GM12873 (cell line): Measurements from ENCODE around the gene MED12L.

Experiments used
- TF ChIP-seq, protein P1 (sequence below): IDR thresholded peaks from 2 replicates; pipeline ENCODE4 v1.5.1; 2012; ENCODE audit warnings: low read depth, mild to moderate bottlenecking, moderate library complexity, low read length, control low read depth; ENCODE audit not compliant: insufficient read depth; ENCODE audit errors: missing control alignments

The MED12L gene

DNA sequence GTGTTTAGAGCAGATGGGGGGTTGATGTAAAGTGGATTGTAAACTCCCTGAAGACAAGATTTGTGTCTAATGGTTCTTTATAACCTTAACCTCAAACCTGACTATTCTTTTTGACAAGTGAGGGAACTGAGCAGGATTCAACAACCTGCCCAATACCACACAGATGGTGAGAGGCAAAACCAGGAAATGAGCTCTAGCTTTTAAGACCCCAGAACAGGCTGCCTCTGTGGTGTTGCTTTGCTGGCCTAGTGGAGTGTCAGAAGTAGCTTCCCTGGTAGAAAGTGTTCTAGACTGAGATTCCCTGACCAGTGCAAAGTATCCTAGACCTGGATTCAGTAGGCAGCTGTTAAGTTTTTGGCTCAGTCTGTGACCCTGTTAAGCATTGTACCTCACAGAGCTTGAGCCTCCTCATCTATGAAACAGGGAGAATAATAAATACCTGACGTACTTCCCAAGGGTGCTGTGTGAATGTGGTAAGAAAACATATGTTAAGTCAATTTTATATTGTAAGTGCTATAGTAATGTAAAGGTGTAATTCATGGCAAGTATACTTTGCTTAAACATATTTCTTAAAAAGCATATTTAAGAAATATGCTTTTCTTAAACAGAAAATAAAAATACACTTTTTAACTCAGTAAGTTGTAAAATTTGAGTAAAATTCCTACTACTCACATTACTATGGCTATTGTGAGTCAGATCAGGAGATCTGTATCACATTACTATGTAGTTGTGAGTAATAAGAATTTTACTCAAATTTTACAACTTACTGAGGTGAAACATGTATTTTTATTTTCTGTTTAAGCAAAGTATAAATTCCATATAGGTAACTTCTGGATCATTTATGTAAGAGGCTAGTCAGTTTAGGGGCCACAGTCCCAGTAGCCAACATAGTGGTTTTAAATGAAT lies 222.4 kb downstream of the MED12L start:
- TF ChIP-seq, protein P1, sequence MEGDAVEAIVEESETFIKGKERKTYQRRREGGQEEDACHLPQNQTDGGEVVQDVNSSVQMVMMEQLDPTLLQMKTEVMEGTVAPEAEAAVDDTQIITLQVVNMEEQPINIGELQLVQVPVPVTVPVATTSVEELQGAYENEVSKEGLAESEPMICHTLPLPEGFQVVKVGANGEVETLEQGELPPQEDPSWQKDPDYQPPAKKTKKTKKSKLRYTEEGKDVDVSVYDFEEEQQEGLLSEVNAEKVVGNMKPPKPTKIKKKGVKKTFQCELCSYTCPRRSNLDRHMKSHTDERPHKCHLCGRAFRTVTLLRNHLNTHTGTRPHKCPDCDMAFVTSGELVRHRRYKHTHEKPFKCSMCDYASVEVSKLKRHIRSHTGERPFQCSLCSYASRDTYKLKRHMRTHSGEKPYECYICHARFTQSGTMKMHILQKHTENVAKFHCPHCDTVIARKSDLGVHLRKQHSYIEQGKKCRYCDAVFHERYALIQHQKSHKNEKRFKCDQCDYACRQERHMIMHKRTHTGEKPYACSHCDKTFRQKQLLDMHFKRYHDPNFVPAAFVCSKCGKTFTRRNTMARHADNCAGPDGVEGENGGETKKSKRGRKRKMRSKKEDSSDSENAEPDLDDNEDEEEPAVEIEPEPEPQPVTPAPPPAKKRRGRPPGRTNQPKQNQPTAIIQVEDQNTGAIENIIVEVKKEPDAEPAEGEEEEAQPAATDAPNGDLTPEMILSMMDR, result no peak

DNA sequence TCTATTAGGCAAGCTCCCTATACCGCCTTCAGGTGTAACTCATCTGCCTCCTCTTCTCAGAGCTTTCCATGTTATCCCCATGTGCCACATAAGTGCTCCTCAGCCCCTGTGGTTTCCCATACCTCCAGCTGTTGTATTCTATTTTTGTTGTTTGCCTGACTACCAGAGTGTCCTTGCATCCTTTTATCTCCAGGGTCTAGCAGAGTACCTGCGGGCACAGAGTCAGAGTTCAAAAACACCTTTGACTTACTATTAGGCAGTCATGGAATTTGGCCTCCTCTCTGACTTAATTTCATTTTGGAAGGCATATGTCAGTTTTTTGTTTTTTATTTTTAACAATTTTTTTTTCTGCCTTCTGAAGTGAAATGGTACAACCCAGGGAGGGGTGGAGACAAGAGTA lies 224.1 kb downstream of the MED12L start:
- TF ChIP-seq, protein P1, result no peak

DNA sequence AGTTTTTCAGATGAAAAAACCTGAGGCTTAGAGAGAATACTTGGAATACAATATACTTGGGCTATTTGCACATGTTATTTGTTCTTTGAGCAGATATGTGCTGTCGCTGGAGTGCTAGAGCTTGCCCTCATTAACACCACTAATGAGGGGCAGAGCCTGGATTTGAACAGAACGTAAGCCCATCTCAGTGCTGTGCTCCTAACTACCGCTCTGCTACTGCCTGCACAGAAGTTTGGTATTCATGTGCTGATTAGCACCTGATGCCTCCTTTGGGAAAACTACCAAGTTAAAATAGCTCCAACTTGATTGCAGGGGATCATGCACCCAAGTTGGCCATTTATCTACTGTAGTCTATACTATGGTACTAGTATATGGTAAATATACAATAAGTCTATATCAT lies 227.5 kb downstream of the MED12L start:
- TF ChIP-seq, protein P1, result no peak

DNA sequence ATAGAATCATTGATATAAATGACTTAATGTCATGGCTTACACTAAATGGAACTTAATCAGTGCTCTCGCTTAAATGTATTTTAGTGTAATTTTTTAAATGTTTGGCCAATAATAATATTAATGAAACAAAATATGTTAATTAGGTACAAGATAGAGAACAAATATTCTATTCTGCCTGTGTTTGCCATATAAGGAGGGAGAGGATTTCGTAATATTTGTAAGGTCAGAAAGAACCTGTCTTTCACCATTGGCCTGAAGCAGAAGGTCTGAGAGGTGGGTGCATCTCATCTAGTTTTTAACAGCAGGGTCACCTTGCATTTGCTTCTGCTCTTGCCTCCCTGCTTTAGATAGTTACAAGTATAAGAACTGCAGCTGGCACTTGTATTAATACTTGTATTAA lies 228.7 kb downstream of the MED12L start:
- TF ChIP-seq, protein P1, result no peak

DNA sequence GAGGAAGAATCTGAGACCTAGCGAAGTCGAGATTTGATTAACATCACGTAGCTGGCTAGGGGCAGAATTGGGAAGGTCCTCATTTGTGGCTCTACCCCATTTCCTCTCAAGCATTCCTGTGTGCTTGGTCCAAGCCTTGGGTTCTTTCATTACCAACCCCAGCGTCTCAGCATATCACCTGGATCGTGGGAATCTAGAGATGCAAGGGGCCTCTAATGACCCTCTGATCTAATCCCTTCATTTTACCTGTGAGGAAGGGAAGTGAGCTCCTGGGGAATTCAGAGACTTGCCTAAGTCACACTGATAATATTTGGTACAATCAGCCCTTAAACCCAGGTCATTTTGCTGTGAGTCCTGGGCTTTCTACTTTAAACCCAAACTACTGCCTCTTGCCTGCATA lies 229.1 kb downstream of the MED12L start:
- TF ChIP-seq, protein P1, result no peak

DNA sequence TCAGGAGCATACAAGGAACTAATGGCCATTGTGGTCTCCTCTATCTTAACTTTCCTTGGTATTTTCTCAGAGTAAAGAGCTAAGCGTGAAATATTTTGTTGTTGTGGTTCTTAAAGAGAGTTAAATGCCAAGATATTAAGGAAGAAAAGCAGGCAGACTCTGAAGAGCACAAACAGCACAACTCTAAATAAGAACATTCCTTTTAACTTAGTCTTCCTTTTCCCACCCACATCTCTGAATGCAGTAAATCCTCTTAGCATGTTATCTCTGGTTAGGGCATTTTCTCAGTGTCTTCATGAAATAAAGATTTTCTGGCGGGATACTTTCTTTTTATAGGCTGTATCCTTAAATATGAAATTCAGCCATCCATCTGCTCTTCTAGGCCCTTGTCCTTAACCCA lies 229.7 kb downstream of the MED12L start:
- TF ChIP-seq, protein P1, result no peak

DNA sequence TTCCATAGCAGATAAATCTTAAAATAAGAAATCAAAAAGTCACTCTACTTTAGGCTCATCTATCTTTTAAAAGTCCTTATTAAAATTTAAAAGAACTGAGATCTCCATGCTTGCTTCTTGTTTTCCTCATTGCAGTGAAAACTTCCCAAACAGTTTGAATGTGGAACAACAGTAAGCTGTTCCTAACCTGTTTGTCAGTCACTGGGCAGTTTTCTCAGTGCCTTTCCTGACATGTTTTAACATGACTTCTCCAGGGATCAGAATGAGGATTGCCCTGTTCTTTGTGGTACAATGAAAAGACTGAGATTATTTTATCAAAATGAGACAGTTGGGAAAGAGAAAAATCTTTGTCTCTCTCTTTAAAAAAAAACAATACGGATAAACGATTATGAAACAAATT lies 230.4 kb downstream of the MED12L start:
- TF ChIP-seq, protein P1, result no peak
